ENCODE results near the gene ANKRD65. TPM values are rescaled to one million over a fixed set of nuclear protein-coding genes. Genes with fewer than 3 reads are reported as not detected.
"Not testable (repeated sequence)": the region's sequence is repeated elsewhere in the genome, so short reads cannot be mapped to it uniquely, and the experiment has no call there.

Gene ANKRD65
- total RNA-seq, 1 experiment from 2014 or later = 3.2 TPM

DNA sequence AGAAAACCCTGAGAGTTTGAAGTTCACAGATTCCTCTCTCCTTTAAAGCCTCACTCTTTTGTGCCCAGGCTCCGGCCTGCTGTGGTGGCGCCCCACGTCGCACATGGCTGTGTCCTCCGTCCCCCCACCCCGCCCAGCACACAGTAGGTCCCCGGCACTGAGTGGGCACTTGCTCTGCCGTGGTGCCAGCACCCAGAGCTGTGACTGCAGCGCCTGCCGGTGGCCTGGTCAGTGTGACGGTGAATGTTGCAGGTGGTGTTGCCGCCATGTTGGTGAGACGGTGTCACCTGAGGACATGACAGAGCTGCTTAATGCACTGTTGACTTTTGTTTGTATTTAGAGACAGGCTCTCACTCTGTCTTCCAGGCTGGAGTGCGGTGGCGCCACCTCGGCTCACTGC lies 31.8 kb upstream of the ANKRD65 start:
- no peaks in the 10 kb centered on the region for H3K9me3 Mint-ChIP-seq (ENCODE audit: unreplicated experiment)
- TF ChIP-seq, protein P1, sequence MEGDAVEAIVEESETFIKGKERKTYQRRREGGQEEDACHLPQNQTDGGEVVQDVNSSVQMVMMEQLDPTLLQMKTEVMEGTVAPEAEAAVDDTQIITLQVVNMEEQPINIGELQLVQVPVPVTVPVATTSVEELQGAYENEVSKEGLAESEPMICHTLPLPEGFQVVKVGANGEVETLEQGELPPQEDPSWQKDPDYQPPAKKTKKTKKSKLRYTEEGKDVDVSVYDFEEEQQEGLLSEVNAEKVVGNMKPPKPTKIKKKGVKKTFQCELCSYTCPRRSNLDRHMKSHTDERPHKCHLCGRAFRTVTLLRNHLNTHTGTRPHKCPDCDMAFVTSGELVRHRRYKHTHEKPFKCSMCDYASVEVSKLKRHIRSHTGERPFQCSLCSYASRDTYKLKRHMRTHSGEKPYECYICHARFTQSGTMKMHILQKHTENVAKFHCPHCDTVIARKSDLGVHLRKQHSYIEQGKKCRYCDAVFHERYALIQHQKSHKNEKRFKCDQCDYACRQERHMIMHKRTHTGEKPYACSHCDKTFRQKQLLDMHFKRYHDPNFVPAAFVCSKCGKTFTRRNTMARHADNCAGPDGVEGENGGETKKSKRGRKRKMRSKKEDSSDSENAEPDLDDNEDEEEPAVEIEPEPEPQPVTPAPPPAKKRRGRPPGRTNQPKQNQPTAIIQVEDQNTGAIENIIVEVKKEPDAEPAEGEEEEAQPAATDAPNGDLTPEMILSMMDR (IDR thresholded peaks at IDR 0.05; ENCODE audit: insufficient read depth in 1 of 2, low read depth in 1 of 2, low read length in 1 of 2, severe bottlenecking in 1 of 2, unreplicated experiment in 1 of 2) = no peak
- H3K27ac Mint-ChIP-seq (ENCODE audit: unreplicated experiment) = no peak overlapping the region
- no peak overlapping the region for H3K4me3 Mint-ChIP-seq (ENCODE audit: unreplicated experiment)
- H3K36me3 ChIP-seq (ENCODE audit: control insufficient read depth, insufficient read depth, low read length) = no peaks in the 10 kb centered on the region
- DNase-seq = no peak
- CTCF ChIA-PET = no interaction called here
- no peaks in the 10 kb centered on the region for H3K9me3 ChIP-seq
- H3K4me1 ChIP-seq = no peaks in the 10 kb centered on the region
- no peak overlapping the region for H3K4me3 ChIP-seq (ENCODE audit: low read depth, low read length)
- peaks cover 8% of the 10 kb centered on the region for H3K4me1 Mint-ChIP-seq (ENCODE audit: low read depth, unreplicated experiment)
- no TSS peak for BruUV-seq (replicated peaks)
- intact Hi-C loops (cut with micrococcal nuclease; ENCODE audit: unreplicated experiment) = no loop called here
- no peaks in the 10 kb centered on the region for H3K27me3 ChIP-seq (replicated peaks; ENCODE audit: control insufficient read depth, insufficient read depth, low read length)
- no peaks in the 10 kb centered on the region for H3K36me3 Mint-ChIP-seq (ENCODE audit: insufficient read depth, unreplicated experiment)
- POLR2A ChIA-PET = no interaction called here
- no peaks in the 10 kb centered on the region for H3K27me3 Mint-ChIP-seq (ENCODE audit: insufficient read depth, unreplicated experiment)

DNA sequence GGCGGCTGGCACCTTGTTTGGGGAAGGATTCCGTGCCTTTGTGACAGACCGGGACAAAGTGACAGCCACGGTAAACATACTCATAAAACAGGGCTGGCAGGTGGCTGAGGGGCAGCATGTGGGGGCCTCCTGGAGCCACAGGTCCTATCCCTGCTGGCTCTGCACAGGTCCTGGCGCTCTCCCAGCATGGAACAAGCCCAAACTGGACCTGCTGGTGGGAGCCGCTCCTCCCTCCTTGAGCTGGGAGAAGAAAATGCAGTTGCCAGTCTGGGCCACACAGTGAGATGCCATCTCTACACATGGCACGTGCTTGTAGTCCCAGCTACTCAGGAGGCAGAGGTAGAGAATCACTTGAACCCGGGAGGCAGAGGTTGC lies 31.3 kb upstream of the ANKRD65 start:
- H3K36me3 Mint-ChIP-seq (ENCODE audit: insufficient read depth, unreplicated experiment); DNase-seq; H3K27me3 ChIP-seq (replicated peaks; ENCODE audit: control insufficient read depth, insufficient read depth, low read length); BruUV-seq (replicated peaks); H3K36me3 ChIP-seq (ENCODE audit: control insufficient read depth, insufficient read depth, low read length); CTCF ChIA-PET; H3K4me1 ChIP-seq; H3K27ac Mint-ChIP-seq (ENCODE audit: unreplicated experiment); H3K4me3 ChIP-seq (ENCODE audit: low read depth, low read length); intact Hi-C loops (cut with micrococcal nuclease; ENCODE audit: unreplicated experiment); H3K4me3 Mint-ChIP-seq (ENCODE audit: unreplicated experiment); H3K9me3 Mint-ChIP-seq (ENCODE audit: unreplicated experiment); H3K9me3 ChIP-seq; H3K27me3 Mint-ChIP-seq (ENCODE audit: insufficient read depth, unreplicated experiment); POLR2A ChIA-PET; H3K4me1 Mint-ChIP-seq (ENCODE audit: low read depth, unreplicated experiment): not testable (repeated sequence)

DNA sequence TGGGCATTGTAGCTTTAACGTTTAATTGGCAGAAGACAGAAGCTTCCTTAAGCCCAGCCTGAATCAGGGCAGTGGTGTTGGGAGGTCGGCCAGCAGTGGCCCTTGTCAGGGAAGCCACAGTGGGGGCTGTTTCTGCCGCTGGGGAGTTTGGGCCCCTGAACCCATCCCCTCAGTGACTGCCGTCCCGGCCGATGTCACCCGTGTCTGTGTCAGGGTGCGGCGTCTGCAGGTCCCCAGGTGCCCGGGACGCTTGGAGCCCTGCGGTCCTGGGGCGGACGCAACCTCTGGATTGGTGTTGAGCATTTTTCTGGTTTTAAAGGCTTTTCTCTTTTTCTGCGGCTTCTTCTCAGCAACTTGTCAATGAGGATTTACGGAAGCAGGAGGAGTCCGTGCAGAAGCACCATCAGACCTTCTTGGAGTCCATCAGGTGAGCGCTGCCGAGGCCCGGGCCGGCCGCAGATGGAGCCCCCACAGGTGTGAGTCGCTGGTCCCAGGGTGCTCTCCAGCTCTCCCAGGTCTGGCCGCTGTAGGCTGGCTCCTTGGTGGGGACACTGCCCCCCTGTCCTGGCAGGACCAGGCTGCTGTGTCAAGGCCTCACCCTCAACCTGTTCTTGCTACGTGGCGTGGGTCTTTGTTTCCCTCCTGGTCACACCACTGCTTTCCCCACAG lies 30.8 kb upstream of the ANKRD65 start:
- H3K4me1 ChIP-seq = no peaks in the 10 kb centered on the region
- intact Hi-C loops (cut with micrococcal nuclease; ENCODE audit: unreplicated experiment) = no loop called here
- no peaks in the 10 kb centered on the region for H3K27me3 Mint-ChIP-seq (ENCODE audit: insufficient read depth, unreplicated experiment)
- no peak overlapping the region for H3K27ac Mint-ChIP-seq (ENCODE audit: unreplicated experiment)
- BruUV-seq (replicated peaks) = no TSS peak
- no peaks in the 10 kb centered on the region for H3K9me3 ChIP-seq
- no peak overlapping the region for H3K4me3 Mint-ChIP-seq (ENCODE audit: unreplicated experiment)
- H3K36me3 ChIP-seq (ENCODE audit: control insufficient read depth, insufficient read depth, low read length) = no peaks in the 10 kb centered on the region
- TF ChIP-seq, protein P1 (IDR thresholded peaks at IDR 0.05; ENCODE audit: insufficient read depth in 1 of 2, low read depth in 1 of 2, low read length in 1 of 2, severe bottlenecking in 1 of 2, unreplicated experiment in 1 of 2) = no peak
- POLR2A ChIA-PET = no interaction called here
- H3K9me3 Mint-ChIP-seq (ENCODE audit: unreplicated experiment) = no peaks in the 10 kb centered on the region
- H3K4me3 ChIP-seq (ENCODE audit: low read depth, low read length) = no peak overlapping the region
- no peaks in the 10 kb centered on the region for H3K36me3 Mint-ChIP-seq (ENCODE audit: insufficient read depth, unreplicated experiment)
- DNase-seq = no peak
- H3K4me1 Mint-ChIP-seq (ENCODE audit: low read depth, unreplicated experiment) = peaks cover 8% of the 10 kb centered on the region
- CTCF ChIA-PET = no interaction called here
- no peaks in the 10 kb centered on the region for H3K27me3 ChIP-seq (replicated peaks; ENCODE audit: control insufficient read depth, insufficient read depth, low read length)

DNA sequence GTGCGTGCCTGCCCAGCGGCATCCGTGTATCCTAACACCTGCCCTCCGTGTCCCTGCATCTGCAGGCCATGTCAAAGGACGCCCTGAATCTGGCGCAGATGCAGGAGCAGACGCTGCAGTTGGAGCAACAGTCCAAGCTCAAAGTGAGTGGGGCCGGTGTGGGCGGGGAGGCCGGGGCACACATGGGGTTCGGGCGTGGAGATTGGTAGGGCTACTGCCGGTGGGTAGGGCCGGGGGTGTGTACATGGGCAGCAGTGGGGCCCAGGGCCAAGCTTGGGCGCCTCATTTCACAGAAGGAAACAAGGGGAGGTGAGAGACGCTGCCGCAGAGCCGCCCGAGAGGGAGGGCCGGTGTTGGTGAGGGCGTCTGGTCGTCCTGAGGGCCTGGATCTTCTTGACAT lies 29.5 kb upstream of the ANKRD65 start:
- H3K4me3 Mint-ChIP-seq (ENCODE audit: unreplicated experiment); H3K27me3 Mint-ChIP-seq (ENCODE audit: insufficient read depth, unreplicated experiment); H3K4me1 Mint-ChIP-seq (ENCODE audit: low read depth, unreplicated experiment); H3K36me3 ChIP-seq (ENCODE audit: control insufficient read depth, insufficient read depth, low read length); H3K9me3 Mint-ChIP-seq (ENCODE audit: unreplicated experiment); DNase-seq; H3K36me3 Mint-ChIP-seq (ENCODE audit: insufficient read depth, unreplicated experiment); intact Hi-C loops (cut with micrococcal nuclease; ENCODE audit: unreplicated experiment); CTCF ChIA-PET; H3K9me3 ChIP-seq; POLR2A ChIA-PET; H3K4me3 ChIP-seq (ENCODE audit: low read depth, low read length); H3K27ac Mint-ChIP-seq (ENCODE audit: unreplicated experiment); H3K4me1 ChIP-seq; BruUV-seq (replicated peaks); H3K27me3 ChIP-seq (replicated peaks; ENCODE audit: control insufficient read depth, insufficient read depth, low read length): not testable (repeated sequence)
